ENCODE results near the gene ATG10.

GRCh38 chr5:81963544-81963943, 8.3 kb upstream of the ATG10 start:
- TF ChIP-seq CTCF (IDR thresholded peaks at IDR 0.05) (no peak), POLR2AphosphoS5 (IDR thresholded peaks at IDR 0.05) (no peak), POLR2A (IDR thresholded peaks at IDR 0.05) (no peak), EP300 (IDR thresholded peaks at IDR 0.05) (no peak)

All from gastroesophageal sphincter (tissue), 3 donors.